HL-60/S4 treated with phorbol 12-myristate 13-acetate at 8.2 ng/mL for 4 days and 3 days (cell line): ENCODE results near the gene NEU2.

Source experiments
- in situ Hi-C: fragments of 300-500 bp; cut with MboI; formaldehyde crosslinking; loops from 2 replicates; pipeline ENCODE4 v1.15.0; 2022; ENCODE audit warnings: low sequenced_read_pairs

The NEU2 gene

DNA sequence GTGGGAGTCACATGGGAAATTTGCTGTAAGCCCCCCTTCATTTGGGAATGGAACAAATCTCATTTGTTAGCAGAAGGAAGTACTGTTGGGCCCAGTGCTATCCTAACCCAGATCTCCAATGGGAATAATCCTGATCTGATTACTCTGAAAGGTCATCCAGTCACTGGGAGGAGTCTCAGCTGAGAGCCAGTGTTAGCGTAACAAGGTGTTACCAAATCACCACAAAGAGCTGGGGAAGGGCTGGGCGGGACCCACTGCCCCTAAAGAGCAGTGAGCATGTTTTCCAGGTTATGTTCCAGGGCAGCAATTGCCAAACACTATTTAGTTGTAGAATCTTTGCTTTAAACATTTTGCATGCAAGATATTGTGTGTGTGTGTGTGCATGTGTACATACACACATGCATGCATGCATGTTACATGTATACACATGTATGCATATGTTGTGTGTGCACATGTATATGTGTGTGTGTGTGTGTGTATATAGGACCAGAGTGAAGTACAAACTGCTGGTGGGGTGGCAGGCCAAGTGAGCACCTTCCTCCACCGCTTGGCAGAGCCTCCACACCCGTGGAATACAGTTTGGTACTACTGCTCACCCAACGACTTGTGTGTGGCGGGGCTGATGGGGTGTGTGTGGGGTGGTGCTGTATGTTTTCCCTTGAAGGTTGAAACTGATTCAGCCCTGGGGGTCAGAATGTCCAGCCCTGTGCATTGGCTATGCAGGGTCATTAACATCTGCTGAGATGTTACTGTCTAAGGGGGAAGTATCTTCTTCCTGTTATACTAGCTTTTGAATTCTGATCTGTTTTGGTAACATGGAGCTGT, 42.9 kb downstream of the NEU2 start:
- in situ Hi-C loops: no loop called here

GRCh38 chr2:233075966-233076339, 43.5 kb downstream of the NEU2 start:
- in situ Hi-C loops: no loop called here

GRCh38 chr2:233076749-233077148, 44.3 kb downstream of the NEU2 start:
- in situ Hi-C loops: no loop called here

- in situ Hi-C loops: no loop called here
Observed at GRCh38 chr2:233079473-233079877, 47.0 kb downstream of the NEU2 start.

DNA sequence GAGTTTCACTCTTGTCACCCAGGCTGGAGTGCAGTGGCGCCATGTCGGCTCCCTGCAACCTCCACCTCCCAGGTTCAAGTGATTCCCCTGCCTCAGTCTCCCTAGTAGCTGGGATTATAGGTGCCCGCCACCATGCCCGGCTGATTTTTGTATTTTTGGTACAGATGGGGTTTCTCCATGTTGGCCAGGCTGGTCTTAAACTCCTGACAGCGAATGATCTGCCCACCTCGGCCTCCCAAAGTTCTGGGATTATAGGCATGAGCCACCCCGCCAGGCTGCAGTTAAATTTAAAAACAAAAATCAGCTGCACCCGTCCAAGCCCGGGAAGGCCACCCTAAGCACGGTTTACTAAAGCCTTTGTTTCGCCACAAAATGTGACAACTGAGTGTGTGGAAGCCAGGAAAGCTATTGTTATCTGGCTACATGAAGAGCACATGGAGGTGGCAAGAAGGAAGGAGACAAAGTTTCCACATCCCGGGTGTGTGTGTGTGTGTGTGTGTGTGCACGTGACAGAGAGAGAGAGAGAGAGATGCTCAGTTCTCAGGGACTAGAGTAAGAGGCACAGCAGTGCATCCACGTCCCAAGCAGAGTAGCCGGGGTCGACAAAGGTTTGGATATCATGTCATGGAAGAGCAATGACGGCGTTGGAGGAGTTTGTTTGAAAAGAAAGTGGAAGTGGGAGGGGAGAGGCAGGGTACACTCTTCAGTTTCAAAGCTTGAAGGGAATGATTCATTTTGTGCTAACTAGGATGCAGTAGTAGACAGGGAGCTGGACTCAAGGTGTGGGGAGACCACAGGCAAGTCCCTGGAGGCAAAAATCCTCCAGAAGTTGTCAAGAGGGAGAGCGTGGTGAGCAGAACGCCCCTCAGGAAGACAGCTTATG, 47.7 kb downstream of the NEU2 start:
- in situ Hi-C loops: no loop called here

GRCh38 chr2:233080836-233081229, 48.4 kb downstream of the NEU2 start:
- in situ Hi-C loops: no loop called here

DNA sequence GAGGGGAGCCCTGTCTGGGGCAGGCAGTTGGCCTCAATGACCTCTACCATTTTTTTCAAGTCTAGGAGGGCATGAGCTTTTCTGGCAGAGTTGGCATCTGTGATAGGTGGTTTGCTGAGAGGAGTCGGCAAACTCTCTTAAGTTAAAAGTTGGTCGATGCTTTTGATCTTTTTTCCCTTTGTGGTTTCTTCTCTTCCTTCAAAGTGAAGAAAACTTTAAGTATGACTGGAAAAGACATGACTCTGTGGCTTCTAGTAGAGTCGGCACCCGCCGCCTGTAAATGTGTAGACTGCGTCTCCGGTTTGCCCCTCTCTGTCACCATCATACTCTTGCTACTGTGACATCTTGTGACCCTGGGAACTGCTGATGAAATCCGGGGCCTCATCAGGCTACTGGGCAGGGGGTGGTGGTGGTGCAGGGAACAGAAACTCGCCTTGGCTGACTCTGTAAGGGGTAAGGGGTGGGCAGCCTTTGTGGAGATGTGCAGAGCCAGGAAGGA, 48.8 kb downstream of the NEU2 start:
- in situ Hi-C loops: no loop called here

DNA sequence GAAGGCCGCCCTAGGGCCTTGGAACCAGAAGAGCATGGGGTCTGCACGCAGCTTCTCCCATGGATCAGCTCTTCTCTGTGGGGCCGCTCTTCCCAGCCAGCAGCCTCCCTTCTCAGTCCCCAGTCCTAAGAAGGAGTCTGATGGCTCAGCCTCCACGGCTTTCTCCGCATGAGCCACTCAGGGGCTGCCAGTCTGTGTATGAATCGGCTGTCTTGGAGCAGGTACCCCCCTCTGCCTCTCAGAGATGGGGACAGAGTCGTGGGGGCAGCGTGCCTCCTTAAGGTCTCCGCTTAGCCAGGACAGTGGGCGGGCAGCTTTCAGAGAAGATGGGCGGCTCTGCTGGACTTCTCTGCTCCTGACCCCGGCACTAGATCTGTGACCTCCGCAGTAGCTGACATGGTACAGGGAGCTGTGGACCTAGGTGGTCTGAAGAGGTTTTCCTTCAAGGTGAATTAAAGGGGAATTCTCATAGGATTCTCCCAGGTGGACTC, 49.3 kb downstream of the NEU2 start:
- in situ Hi-C loops: no loop called here

GRCh38 chr2:233082222-233082930, 49.9 kb downstream of the NEU2 start:
- in situ Hi-C loops: no loop called here

DNA sequence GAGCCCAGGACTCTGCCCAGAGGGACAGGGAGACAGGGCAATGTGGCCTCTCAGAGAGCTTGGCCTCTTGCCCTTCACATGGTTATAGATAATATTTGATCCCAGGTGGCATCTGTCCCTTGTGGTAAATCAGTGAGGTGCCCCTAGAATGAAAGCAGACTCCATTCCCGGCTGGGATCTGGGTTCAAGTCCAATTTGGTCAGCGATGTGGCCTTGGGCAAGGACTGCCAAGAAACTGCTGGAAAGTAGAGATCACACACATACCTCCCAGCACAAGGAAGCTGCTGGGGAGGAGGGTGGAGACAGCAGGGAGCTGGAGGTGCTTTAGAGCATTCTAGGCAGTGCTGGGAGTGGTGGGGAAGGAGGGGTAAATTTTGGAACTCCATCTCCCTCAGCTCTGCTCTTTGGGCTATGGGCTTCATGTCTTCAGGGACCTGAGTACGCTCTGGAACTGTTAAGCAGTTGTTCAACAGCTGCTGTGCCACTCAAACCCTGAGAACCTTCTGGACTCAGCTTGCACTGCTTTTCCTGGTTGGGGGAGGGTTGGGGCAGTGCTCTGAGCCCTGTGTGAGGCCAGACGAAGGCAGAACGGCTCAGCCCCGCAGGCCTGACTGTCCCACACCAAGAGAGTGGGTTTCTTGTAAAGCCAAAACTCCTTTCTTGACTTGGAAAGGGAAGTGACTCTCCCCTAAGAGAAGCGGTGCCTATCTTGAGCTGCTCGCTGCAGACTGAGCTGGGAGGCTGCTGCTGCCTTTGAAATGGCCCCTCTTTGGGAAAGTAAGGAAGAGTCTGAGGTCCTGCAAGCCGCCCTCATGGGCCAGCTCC, 50.7 kb downstream of the NEU2 start:
- in situ Hi-C loops: no loop called here

- in situ Hi-C loops: no loop called here
Observed at GRCh38 chr2:233083782-233084181, 51.3 kb downstream of the NEU2 start.

DNA sequence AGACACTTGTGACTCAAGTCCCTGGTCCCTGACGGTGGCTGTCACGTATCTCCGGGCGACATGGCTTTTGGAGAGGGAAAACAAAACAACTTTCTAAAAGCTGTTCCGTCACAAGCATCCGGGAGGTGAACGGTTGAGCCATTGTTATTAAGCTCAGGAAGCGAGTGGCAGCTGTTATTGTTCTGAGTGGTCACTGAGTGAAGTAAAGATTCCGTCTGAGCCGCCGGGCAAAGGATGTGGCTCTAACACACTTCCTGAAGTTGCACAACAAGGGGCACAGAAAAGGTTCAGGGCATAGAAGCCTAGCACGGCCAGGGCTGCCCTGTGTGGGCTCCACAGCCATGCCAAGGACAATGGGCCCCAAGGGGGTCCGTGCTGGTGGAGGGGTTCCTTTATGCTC, 52.0 kb downstream of the NEU2 start:
- in situ Hi-C loops: no loop called here
